Stimulated activated CD8-positive, alpha-beta memory T cell treated with anti-CD3 and anti-CD28 coated beads, Interleukin-12 subunit alpha, Interleukin-12 subunit beta, amount 100 ng/mL, for 1 hour (primary cell): ENCODE data around the gene DTX2.
"Not testable (repeated sequence)": the region's sequence is repeated elsewhere in the genome, so short reads cannot be mapped to it uniquely, and the experiment has no call there.

Experiments
- DNase-seq: peaks from one replicate; pipeline ENCODE4 v3.0.0-alpha.2; 2020; ENCODE audit warnings: low read depth

DTX2 gene

DNA sequence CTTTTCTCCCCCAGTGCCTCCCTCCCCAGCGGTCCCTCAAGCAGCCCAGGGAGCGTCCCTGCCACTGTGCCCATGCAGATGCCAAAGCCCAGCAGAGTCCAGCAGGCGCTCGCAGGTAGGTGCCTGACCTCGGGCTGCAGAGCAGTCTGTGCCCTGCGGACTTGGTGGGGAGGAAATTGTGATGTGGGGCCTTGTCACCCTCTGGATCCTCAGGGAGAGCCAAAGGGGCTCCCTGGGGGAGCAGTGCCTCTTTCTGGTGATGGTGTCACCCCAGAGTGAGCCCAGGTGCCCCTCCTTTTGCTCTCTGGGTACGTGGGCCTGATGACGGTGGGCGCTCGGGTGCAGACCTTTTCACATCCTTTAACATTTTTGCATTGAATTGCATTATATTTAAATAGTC is 30.6 kb downstream of the DTX2 start:
- DNase-seq: not testable (repeated sequence)

DNA sequence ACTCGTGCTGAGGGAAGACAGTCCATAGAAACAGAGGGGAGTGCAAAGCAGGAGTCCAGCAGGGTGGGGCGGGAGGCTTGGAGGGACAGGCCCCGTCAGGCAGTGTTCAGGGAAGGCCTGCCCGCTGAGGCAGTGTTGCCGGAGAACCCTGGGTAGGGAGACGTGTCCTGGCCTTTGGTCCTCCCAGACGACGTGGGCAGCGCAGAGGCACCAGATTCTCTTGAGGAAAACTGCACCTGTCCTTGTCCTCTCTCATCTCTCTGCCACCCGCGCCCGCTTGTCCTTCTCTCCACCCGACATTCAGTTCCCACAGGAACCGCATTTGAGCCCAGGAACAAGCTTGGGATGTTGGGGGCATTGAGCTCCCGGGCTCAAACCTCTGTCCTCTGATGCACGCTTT is 34.2 kb downstream of the DTX2 start:
- not testable (repeated sequence) for DNase-seq

DNA sequence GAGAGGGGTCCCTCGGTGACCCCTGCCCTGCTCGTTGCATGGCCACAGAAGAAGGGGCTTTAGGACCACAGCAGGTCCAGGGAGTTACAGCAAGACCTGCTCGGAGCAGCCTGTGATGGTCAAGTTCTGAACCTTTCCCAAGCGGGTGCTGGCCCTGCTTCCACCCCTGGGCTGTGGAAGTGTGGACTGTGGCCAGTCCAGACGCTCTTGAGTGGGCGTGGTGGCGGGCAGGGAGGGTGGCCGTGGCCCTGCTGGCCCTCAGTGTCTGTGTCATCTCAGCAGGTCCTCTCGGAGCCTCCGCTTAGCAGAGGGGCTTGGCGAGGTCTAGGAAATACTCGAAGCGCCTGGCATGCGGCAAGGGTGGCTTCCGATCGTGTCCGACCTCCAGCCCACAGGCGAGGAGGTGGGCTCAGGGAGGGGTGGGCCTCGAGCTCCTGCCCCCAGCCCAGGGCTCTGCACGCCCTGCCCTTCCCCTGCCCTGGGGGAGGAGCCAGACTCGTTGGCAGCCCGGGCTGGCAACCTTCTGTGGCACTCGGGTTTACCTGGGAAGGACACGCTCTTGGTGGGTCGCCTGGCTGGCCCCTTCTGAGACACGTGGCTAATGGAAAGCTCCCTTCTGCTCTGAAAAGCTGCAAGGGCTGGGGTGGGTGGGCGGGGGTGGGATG is 36.5 kb downstream of the DTX2 start:
- not testable (repeated sequence) for DNase-seq

DNA sequence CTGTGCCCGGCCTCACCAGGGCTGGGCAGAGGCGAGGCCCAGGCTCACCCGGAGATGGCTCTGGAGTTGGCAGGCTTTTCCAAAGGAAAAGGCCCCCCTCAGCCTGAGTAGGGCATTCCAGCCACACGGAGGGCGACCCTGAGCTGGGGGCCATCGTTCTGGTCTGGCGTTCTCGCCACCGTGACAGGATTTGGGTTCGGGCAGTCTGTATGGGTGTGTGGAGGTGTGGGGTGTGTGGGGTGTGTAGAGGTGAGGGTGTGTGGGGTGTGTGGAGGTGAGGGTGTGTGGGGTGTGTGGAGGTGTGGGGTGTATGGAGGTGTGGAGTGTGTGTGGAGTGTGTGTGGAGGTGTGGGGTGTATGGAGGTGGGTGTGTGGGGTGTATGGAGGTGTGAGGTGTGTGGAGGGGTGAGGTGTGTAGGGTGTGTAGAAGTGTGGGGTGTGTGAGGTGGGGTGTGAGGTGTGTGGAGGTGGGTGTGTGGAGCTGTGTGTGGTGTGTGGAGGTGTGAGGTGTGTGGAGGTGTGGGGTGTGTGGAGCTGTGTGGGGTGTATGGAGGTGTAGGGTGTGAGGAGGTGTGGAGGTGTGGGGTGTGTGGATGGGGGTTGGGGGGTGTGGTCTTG is 37.2 kb downstream of the DTX2 start:
- not testable (repeated sequence) for DNase-seq

DNA sequence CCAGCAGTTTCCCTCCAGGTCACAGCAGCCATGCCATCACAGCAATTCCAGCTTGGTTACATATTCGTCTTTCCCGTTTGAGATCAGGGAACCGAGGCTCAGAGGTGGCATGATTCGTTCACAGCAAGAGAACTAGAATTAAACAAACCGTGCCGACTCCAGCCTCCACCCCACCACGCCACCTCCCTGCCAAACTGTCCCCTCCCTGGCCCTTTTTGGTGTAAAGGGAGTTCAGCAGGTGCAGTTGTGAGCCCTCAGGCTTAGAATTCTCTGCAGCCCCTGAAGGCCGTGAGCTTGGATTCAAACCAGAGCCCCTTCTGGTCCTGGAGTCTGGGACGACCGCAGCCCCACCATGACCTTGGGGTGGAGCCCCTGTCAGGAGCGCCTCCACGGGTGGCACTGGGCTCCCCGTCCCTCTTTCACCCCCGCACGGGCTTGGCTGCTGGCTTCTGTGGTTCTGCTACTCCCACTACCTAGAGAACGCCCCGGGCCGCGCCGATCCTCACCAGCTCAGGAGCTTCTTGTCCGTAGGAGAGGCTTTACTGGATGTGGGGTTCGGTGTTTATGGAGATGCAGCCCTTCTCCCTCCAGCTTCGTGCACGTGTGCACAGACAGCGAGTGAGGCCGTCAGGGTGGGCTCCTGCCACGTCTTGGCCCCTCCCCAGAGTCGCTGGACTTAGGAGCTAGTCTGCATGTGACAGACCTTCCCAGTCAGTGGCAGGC is 37.9 kb downstream of the DTX2 start:
- not testable (repeated sequence) for DNase-seq

DNA sequence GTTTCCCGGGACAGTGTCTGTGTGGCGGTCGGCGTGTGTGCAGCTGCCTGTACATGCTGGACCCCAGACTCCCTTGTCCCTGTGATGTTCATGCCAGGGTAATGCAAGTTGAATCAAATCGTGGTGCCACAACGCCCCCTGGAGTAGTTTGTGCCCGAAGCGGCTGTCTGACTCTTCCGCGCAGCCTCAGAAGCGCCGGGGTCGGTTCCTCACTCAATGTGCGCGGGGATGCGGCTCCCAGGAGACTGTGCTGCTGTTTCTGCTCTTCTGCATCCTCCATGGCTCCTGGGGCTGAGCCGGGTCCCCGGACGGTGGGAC is 38.4 kb downstream of the DTX2 start:
- not testable (repeated sequence) for DNase-seq

DNA sequence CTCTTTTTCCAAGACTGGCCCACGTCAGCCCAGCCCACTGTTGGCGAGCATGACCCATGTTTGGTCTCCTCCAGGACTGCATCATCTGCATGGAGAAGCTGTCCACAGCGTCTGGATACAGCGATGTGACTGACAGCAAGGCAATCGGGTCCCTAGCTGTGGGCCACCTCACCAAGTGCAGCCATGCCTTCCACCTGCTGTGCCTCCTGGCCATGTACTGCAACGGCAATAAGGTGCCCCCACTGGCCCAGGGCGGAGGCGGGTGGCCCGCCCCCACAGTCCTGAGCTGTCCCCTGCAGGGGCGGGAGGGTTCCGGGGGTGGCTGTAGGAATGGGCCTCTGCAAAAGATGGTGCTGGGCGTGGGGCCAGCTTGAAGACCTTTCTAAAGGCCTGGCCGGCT is 40.7 kb downstream of the DTX2 start:
- DNase-seq: not testable (repeated sequence)

DNA sequence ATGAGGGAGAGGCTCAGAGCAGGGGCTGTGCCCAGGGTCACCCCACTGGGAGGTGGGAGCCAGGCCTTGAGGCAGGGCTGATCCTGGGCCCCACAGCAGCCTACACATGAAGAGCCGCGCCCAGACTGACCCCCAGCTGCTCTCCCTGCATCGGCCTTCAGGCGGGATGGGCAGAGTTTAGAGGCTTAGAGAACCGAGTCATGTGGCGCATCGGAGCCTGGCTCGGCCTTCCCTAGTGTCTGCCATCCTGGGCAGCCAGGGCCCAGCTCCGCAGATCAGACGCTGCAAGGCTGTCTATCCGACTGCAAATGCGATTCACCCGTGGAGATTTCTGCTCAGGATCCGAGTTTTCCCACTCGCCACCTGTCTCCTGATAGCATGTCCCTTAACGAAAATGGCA is 41.3 kb downstream of the DTX2 start:
- not testable (repeated sequence) for DNase-seq

DNA sequence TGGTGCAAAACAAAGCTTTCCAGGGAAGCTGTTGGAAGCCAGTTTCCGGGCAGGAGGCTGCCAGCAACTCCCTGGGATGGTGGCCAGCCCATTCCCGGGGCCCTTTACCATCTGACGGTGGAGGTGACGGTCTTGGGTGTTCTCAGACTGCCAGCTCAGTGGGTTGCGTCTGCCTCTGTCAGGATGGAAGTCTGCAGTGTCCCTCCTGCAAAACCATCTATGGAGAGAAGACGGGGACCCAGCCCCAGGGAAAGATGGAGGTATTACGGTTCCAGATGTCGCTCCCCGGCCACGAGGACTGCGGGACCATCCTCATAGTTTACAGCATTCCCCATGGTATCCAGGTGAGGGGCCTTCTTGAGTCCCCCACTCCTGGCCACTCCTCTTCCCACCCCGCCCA is 41.7 kb downstream of the DTX2 start:
- not testable (repeated sequence) for DNase-seq

DNA sequence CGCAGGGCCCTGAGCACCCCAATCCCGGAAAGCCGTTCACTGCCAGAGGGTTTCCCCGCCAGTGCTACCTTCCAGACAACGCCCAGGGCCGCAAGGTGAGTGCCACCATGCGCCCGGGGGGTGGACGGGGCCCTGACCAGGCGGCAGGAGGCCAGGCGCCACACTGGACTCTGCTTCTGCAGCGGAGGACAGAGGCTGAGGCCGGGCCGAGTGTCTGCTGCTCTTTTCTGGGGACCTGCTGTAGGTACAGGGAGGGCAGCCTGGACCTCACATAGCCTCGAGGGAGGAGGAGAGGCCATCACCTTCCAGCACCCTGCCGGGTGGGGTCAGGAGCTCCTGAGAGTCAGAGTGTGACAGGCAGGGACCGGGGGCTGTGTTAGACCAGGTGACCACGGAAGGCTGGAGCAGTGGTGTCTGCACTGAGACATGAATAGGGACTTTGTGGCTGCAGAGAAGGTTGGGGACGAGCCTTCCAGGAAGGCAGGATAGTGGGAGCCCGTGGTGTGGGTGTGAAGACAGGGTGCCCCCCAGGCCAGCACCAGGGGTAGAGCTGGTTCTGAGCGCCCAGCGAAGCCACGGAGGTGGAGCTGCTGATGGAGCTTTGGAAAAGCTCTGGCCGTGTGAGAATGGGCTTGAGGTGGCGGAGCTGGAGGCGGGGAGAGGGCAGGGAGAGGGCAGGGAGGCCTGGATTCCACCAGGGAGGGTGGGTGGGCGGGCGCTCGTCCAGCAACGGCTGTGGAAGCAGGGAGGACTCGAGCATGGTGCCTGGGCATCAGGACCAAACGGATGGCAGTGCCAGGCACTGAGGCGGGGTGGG is 43.0 kb downstream of the DTX2 start:
- DNase-seq: not testable (repeated sequence)

DNA sequence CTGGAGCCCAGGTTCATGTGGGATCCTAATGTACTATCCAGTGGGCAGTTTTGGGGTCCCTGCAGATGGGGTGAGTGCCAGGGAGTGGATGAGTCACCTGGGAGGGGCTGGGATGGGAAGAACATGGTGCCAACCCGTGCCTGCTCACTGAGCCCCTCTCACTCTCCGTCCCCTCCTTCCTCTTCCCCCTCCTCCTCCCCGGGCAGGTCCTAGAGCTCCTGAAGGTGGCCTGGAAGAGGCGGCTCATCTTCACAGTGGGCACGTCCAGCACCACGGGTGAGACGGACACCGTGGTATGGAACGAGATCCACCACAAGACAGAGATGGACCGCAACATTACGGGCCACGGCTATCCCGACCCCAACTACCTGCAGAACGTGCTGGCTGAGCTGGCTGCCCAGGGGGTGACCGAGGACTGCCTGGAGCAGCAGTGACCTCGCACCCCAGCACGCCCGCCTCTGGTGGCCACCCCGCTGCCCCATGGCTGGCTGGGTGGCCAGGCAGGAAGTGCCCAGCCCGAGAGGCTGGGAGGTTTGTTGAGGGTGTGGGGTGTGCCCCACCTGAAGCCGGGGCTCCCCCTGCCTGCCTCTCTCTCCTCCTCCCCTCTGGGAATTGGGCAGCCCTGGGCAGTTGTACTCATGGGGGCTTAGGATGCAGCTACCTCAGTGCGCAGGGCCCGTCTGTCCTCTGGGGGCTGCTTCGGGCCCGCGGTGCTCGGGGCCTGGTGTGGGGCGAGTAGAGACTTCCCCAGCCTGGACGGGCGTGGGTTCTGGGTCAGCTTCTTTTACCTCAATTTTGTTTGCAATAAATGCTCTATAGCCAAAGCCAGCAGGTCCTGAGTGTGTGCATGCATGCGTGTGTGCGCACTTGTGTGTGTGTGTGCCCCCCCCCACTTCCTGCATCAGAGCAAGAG is 43.9 kb downstream of the DTX2 start:
- DNase-seq: no peak

DNA sequence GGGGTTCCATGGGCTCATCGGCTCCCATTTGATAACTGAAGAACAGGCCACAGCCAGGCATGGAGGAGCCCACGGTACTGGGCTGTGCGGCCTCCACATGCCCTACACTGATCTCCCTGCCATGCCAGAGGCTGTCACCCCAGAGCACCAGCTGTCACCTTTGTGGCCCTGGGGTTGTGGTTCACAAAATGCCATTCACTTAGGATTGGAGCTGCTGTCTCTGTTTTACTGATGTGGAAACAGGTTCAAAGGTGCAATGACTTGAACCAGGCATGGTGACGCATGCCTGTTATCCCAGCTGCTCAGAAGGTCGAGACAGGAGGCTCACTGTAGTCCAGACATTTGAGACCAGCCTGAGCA is 44.6 kb downstream of the DTX2 start:
- DNase-seq: no peak

DNA sequence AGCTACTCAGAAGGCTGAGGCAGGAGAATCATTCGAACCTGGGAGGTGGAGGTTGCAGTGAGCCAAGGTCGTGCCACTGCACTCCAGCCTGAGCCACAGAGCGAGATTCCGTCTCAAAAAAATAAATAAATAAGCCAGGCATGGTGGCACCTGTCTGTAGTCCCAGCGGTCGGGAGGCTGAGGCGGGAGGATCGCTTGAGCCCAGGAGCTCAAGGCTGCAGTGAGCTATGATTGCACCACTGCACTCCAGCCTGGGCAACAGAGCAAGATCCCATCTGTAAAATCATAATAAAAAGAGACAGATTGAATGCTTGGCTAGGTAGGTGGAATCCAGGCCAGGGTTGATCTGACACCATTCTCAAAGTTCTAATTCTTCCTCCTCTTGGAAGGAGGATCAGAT is 45.1 kb downstream of the DTX2 start:
- DNase-seq: not testable (repeated sequence)

DNA sequence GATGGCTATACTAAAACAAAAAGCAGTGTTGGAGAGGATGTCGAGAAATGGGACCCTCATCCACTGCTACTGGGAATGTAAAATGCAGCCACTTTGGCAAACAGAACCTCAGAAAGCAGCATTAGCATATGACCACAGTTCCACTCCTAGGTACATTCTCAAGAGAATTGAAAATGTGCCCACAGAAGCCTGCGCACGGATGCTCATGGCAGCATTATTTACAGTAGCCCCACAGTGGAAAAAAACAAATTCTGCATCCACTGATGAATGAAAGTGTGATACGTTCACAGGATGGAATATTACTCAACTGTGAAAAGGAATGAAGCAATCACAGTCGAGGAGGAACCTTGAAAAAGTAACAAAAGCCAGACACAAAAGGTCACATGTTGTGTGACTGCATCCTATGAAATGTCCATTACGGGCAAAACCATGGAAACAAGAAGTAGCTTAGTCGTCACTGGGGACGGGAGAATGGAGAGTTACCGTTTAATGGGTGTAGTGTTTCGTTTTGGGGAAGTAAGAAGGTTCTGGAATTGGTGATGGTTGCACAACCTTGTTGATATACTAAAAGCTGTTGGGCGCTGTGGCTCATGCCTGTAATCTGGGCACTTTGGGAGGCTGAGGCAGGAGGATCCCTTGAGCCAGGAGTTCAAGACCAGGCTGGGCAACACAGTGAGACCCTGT is 46.4 kb downstream of the DTX2 start:
- no peak for DNase-seq

DNA sequence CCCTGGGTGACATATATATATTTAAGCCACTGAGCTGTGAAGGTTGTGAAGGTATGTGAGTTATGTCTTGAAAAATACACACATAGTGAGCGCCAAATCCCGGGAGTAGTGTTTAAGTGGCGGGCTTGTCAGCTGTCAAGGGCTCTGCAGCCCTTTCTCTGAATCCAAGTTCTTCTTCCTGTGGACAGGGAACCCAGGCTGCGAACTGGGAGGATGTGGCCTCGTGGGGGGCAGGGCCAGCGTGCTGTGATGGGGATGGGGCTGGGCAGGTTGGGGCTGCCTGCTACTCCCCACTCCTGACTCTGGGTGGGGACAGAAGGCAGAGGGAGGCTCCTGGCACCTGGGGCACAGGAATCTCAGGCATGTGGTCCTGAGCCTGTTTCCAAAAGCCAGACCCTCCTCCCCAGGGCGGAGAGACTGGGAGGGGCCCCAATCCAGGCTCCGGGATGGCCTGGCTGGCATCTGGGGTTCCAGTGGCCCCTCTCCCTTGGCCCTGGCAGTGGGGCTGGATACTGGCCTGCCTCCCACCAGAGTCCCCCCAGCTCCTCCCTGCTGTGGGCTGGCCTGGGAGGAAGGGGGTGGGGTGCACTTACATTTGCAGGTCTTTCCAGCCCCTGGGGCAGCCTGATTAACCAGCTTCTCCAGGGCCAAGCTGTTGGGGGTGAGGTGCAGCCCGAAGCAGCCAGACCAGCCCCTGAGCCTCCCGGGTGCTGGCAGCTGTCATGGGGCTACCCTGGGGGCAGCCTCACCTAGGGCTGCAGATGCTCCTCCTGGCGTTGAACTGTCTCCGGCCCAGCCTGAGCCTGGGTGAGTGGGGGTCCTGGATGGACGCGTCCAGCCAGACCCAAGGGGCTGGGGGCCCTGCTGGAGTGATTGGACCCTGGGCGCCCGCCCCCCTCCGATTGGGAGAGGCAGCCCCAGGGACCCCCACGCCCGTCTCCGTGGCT is 48.7 kb downstream of the DTX2 start, which contains the start of gene UPK3B:
Gene UPK3B (plus strand): TSS at position 622 of the 947 bp plus-strand sequence. CDS start 101 bp downstream, at position 723.
- no peak for DNase-seq

DNA sequence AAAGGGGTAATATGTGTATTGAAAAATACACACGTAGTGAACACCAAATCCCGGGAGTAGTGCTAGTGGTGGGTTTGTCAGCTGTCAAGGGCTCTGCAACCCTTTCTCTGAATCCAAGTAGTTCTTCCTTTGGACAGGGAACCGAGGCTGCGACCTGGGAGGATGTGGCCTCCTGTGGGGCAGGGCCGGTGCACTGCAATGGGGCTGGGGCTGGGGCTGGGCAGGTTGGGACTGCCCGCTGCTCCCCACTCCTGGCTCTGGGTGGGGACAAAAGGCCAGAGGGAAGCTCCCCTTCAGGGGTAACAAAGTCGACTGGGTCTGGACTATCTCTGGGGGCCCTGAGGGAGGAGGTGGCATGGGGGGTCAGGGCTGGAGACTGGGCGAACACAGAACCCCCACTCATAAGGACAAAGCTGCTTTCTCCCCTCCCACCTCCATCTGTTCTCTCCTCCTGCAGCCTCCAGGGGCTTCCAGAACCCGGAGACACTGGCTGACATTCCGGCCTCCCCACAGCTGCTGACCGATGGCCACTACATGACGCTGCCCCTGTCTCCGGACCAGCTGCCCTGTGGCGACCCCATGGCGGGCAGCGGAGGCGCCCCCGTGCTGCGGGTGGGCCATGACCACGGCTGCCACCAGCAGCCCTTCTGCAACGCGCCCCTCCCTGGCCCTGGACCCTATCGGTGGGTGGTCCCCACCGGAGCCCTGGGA is 49.8 kb downstream of the DTX2 start:
- not testable (repeated sequence) for DNase-seq

DNA sequence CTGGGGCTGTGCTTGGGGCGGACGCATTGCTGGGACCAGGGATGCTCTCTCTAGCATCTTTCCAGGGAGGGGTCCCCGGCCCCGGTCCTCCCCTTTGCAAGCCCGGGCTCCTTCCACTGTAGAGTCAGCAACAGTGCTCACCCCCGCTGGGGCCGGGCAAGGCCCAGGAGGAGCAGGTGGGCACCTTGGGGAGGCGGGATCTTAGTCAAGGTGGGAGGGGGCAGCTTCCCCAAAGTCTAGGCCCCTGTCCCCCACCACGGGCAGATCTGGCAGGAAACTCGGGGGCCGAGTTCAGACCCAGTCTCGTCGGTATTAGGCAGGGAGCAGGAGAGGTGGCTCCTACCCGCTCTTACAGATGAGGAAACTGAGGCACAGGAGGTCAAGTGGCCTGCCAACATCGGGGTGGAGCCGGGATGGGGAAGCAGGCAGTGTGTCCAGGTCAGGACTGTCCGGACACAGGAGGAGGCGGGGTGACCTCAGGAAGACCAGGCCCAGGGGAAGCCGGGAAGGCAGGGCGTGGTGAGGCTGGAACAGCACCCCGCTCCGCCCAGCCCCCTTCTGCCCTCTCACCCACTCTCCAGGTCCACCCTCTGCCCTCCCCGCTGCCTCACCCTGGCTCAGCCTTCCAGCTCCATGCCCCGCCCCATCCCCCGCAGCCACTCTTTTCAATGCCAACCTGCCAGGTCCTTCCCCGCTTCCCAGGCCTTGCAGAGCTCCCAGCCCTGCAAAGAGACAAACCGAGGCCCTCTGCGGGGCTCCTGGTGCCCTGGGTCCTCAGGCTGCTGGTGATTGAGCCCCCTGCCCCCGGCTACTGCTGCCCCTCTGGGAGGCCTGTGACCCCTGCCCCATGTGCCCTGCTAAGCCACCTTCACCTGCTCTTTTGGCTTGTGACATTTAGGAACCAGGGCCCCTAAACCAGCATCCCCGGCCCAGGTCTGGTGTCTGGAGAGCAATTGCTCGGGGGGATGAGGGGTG is 50.7 kb downstream of the DTX2 start:
- not testable (repeated sequence) for DNase-seq
